ENCODE measurements around the gene RUFY2. TPM values are rescaled to one million over a fixed set of nuclear protein-coding genes. Genes with fewer than 3 reads are reported as not detected.
A peak's percentile ranks its signal among the peaks of the same experiment; 100 is the strongest.
"Not testable (repeated sequence)": the region's sequence is repeated elsewhere in the genome, so short reads cannot be mapped to it uniquely, and the experiment has no call there.

The RUFY2 gene
- total RNA-seq, 1 experiment from 2014 or later = 9.3 TPM

DNA sequence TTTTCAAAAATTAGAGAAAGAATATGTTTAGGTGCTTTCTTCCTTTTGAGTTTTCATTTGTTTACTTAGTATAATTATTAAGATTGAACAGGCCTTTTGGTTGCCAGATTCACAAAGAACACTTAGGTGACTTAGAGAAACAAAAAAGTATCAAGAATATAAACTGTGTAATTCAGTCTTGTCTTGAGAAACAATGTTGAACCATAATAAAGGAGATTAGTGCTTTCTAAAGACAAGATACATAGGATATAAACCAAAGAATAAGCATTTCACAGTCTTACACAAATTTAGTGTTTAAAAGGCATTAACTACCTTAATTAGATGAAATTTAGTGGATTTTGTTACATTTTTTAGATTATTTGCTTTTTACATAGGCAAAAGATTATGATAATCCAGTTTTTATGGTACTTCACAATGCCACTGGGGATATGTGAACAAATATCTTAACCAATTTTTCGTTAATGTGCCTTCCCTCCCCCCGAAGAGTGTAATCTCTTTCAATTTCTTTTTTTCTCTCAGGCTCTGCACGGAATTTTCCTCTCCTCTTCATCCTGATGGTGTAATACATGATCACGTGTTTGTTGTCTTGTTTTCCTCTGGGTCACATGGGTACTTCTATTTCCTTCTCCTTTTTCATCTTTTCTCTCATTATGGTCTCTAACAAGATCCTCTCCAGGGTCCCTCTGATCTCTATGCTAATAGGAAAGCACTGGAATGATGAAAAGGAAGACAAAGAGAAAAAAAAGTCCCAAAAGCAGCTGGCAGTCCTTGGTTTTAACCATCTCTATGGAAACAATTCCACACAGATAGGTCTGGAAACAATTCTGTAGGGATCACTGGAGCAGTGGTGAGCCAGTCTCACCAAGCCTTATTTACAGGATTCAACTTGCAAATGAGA is 78.9 kb downstream of the RUFY2 start:
- peak; percentile 78 for DNase-seq (ENCODE audit: low spot score)

- not testable (repeated sequence) for DNase-seq (ENCODE audit: low spot score)
Measured at GRCh38 chr10:68324396-68324795, 82.7 kb downstream of the RUFY2 start.

DNA sequence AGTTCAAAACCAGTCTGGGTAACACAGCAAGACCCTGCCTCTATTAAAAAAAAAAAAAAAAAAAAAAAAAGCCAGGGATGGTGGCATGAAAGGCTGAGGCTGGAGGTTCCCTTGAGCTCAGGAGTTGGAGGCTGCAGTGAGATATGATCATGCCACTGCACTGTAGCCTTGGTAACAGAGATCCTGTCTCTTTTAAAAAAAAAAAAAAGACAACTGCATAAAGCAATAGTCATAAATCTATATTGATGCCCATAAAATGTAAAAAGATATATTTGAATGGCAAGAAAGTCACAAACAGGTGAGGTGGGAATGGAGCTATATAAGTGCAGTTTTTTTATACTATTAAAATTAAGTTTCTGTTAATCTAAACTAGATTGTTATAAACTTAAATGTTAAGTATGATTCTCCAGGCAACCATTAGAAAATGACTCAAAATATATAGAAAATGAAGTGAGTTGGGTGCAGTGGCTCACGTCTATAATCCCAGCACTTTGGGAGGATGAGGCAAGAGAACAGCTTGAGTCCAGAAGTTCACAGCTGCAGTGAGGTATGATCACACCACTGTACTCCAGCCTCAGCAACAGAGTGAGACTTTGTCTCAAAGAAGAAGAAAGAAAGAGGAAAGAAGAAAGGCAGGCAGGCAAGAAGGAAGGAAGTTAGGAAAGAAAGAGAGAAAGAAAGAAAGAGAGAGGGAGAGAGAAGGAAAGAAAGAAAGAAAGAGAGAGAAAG is 88.6 kb downstream of the RUFY2 start:
- no peak for DNase-seq (ENCODE audit: low spot score)

DNA sequence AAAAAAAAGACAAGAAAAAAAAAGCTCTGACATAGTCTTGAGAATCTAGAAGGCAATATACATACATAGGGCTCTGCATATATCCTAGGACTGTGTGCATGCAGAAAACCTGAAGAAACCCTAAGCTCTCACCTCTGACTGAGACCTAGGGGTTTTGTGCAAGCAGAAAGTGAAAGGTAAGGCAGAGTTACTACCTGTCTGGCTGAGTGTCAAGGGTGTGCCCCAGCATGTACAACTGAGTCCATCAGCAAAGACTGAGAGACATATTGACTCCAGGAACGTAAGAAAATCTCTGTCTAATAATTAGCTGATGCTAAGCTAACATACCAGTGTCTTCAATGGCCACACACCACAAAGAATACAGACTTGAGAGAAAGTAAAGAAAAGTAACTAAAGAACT is 91.5 kb downstream of the RUFY2 start:
- DNase-seq (ENCODE audit: low spot score) = no peak

DNA sequence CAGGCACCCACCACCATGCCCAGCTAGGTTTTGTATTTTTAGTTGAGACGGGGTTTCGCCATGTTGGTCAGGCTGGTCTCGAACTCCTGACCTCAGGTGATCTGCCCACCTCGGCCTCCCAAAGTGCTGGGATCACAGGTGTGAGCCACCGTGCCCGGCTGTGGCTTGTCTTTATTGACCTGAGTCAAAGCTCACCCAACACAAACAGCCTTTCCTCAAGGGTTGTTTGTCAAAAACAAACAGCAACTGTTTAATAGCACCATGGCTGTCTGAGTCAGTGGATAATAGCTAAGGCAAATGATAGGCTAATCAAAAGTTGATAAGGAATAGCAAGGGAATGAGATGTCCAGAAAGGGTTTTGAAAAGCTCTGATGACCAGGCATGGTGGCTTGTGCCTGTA is 92.1 kb downstream of the RUFY2 start:
- not testable (repeated sequence) for DNase-seq (ENCODE audit: low spot score)

- DNase-seq (ENCODE audit: low spot score) = no peak
Measured at GRCh38 chr10:68310531-68310930, 96.5 kb downstream of the RUFY2 start.

DNA sequence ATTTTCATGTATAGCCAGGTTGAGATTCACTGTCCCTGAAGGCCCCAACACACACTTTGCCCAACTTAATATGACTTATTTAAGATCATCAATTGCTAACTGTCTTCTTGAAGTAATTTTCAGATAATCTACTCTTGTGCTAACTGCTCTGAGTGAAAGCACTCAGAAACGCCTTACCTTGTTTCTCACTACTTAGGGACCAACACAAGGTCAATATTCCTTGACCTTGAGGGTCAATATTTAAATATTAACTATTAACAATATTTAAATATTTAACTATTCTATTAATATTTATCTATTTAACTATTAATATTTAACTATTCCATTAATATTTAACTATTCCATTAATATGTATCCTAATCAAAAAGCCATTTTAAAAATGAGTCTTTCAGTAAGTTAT is 101.2 kb downstream of the RUFY2 start:
- no peak for DNase-seq (ENCODE audit: low spot score)

GRCh38 chr10:68303849-68304412 is 103.1 kb downstream of the RUFY2 start:
- DNase-seq (ENCODE audit: low spot score) = no peak

GRCh38 chr10:68302871-68303270 is 104.2 kb downstream of the RUFY2 start:
- no peak for DNase-seq (ENCODE audit: low spot score)

DNA sequence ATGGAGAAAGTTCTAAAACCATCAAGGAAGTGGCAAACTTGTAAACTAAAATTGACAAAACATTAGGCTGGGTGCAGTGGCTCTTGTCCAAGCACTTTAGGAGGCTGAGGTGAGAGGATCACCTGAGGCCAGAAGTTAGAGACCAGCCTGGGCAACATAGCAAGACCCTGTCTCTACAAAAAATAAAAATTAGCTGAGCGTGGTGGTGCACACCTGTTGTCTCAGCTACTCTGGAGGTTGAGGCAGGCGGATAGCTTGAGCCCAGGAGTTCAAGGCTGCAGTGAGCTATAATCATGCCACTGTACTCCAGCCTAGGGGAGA is 104.6 kb downstream of the RUFY2 start:
- DNase-seq (ENCODE audit: low spot score) = no peak

- peak; percentile 32 for DNase-seq (ENCODE audit: low spot score)
Measured at GRCh38 chr10:68301790-68302502, 105.1 kb downstream of the RUFY2 start.

DNA sequence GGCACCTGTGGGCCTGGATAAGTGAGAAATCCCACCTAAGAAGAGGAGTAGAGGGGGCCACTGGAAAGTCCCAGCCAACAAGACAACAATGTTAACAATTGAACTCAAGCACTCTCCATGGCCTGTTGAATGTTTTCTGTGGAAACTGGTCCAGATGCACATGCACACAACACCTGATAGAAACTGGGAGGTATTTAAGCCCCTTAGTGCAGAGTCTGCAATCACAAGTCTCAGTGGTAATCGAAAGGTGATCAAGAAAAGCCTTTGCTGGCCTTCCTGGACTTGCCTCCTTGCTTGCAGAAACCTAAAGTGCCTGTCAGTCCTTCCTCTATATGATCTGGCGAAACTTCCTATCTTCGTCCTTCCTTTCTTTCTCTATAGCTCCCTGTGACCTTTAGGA is 105.8 kb downstream of the RUFY2 start:
- DNase-seq (ENCODE audit: low spot score) = no peak

- no peak for DNase-seq (ENCODE audit: low spot score)
Measured at GRCh38 chr10:68296843-68297663, 110.0 kb downstream of the RUFY2 start.

Other genes with a start within 250 kb of the RUFY2 start
- gene ATOH7, start 175.2 kb downstream of the RUFY2 start, total RNA-seq (2014; rRNA removed; shearing (Covaris generic)) = 0.27 and 0.88 TPM in 2 replicates
- 15.1 and 21.1 TPM in 2 replicates for gene HNRNPH3, start 75.2 kb downstream of the RUFY2 start, total RNA-seq (2014; rRNA removed; shearing (Covaris generic))
- 2.3 and 3.1 TPM in 2 replicates for gene PBLD, start 74.3 kb downstream of the RUFY2 start, total RNA-seq (2014; rRNA removed; shearing (Covaris generic))
- 12.5 and 17.6 TPM in 2 replicates for gene DNA2, start 64.7 kb upstream of the RUFY2 start, total RNA-seq (2014; rRNA removed; shearing (Covaris generic))
- gene SLC25A16, start 120.2 kb upstream of the RUFY2 start, total RNA-seq (2014; rRNA removed; shearing (Covaris generic)) = 2.8 and 7.1 TPM in 2 replicates
- gene TET1, start 153.1 kb upstream of the RUFY2 start, total RNA-seq (2014; rRNA removed; shearing (Covaris generic)) = 2.0 TPM in 2 replicates

Measured in H4 (cell line).